Tibial nerve (tissue), 4 donors: ENCODE data around the gene FAM227B. TPM values are rescaled to one million over a fixed set of nuclear protein-coding genes. Genes with fewer than 3 reads are reported as not detected.

ENCODE experiments used
- DNase-seq, 2 donors: peaks; one replicate each; pipeline ENCODE4 v3.0.0-alpha.2; 2019; ENCODE audit warnings: low spot score in 2 of 2
- H3K27ac ChIP-seq, 4 donors: fragments of 200-600 bp; sonication (generic) in 3 of 4; one replicate each; pipeline ENCODE4 v1.5.1; 2017 to 2019; ENCODE audit warnings: mild to moderate bottlenecking in 1 of 4
- H3K27me3 ChIP-seq, 2 donors: fragments of 200-600 bp; sonication (generic) in 1 of 2; one replicate each; pipeline versions ENCODE4 v1.5.1 to v1.6.0; 2017 to 2019
- H3K36me3 ChIP-seq, 3 donors: fragments of 200-600 bp; sonication (generic); one replicate each; pipeline ENCODE4 v1.5.1; 2018 to 2019
- H3K4me1 ChIP-seq, 4 donors: fragments of 200-600 bp; sonication (generic) in 3 of 4; one replicate each; pipeline ENCODE4 v1.5.1; 2017 to 2019
- H3K4me3 ChIP-seq, 4 donors: fragments of 200-600 bp; sonication (generic) in 3 of 4; one replicate each; pipeline ENCODE4 v1.5.1; 2017 to 2019; ENCODE audit warnings: mild to moderate bottlenecking in 1 of 4, moderate library complexity in 1 of 4
- H3K9me3 ChIP-seq, 4 donors: fragments of 200-600 bp; sonication (generic) in 3 of 4; one replicate each; pipeline ENCODE4 v1.5.1; 2017 to 2019
- CTCF ChIP-seq, 5 experiments: fragments of 200-600 bp in 3 of 5; fragments of 450-650 bp in 2 of 5; sonication (generic) in 3 of 5; IDR thresholded peaks; one replicate each; pipeline ENCODE4 v1.5.1; 2016 to 2019; ENCODE audit warnings: antibody characterized with exemption in 5 of 5, mild to moderate bottlenecking in 3 of 5, moderate library complexity in 2 of 5
- EP300 ChIP-seq, 2 donors: sonication (generic); formaldehyde crosslinking; IDR thresholded peaks; one replicate each; pipeline ENCODE4 v1.6.1; 2017; ENCODE audit warnings: antibody characterized with exemption in 2 of 2, mild to moderate bottlenecking in 1 of 2
- POLR2A ChIP-seq, 2 donors: fragments of 450-650 bp; IDR thresholded peaks; one replicate each; pipeline ENCODE4 v1.6.1; 2017; ENCODE audit warnings: antibody characterized with exemption in 2 of 2, mild to moderate bottlenecking in 2 of 2, moderate library complexity in 2 of 2
- WGBS, 2 donors: methylation state at CpG; one replicate each; pipeline ENCODE4 v1.1.5; 2018; 5-methylcytosine and 5-hydroxymethylcytosine counted together
- total RNA-seq, 4 donors: library from RNA; depleted of rRNA; stranded (reverse); fragments of >200 nt; gene quantifications; one replicate each; pipeline ENCODE4 v1.1.0, GENCODE V29; 2016

FAM227B gene
- total RNA-seq, 4 donors from 2014 or later = 2.1 to 14.2 (median 7.7) TPM

GRCh38 chr15:49439678-49440395, 180.8 kb downstream of the FAM227B start:
- Histone ChIP-seq H3K27ac (peak overlapping the region; percentile 43 to 89 (median 58)), H3K4me1 (peaks cover 0 to 92% (median 33%) of the 10 kb centered on the region in 4 donors), H3K36me3 (no peaks in the 10 kb centered on the region), H3K27me3 (no peaks in the 10 kb centered on the region), H3K4me3 (no peak overlapping the region), H3K9me3 (no peaks in the 10 kb centered on the region)
- DNase-seq = no peak
- 67% methylated on average over 5 of the region's 5 CpGs for WGBS, 2 donors
- TF ChIP-seq CTCF (IDR thresholded peaks at IDR 0.05) (no peak), EP300 (IDR thresholded peaks at IDR 0.05) (no peak), POLR2A (IDR thresholded peaks at IDR 0.05) (no peak)

- DNase-seq = peak in 1 of 2 donors; percentile 14
- Histone ChIP-seq H3K4me3 (no peak overlapping the region), H3K9me3 (no peaks in the 10 kb centered on the region), H3K27ac (peak overlapping the region; percentile 43 to 89 (median 58)), H3K4me1 (peaks cover 0 to 93% (median 31%) of the 10 kb centered on the region in 4 donors), H3K36me3 (no peaks in the 10 kb centered on the region), H3K27me3 (no peaks in the 10 kb centered on the region)
- 20% methylated on average over 6 of the region's 6 CpGs for WGBS, 2 donors
- TF ChIP-seq CTCF (IDR thresholded peaks at IDR 0.05) (no peak), EP300 (IDR thresholded peaks at IDR 0.05) (no peak)
Measured at GRCh38 chr15:49438962-49439631, 181.5 kb downstream of the FAM227B start.

GRCh38 chr15:49436751-49437150, 183.9 kb downstream of the FAM227B start:
- no peaks in the 10 kb centered on the region for H3K9me3 ChIP-seq
- peaks cover 0 to 94% (median 23%) of the 10 kb centered on the region in 4 donors for H3K4me1 ChIP-seq
- no peak for DNase-seq
- TF ChIP-seq POLR2A (IDR thresholded peaks at IDR 0.05) (no peak), CTCF (IDR thresholded peaks at IDR 0.05) (no peak), EP300 (IDR thresholded peaks at IDR 0.05) (no peak)
- H3K4me3 ChIP-seq = no peak overlapping the region
- 48 to 60% methylated on average over 2 of the region's 2 CpGs for WGBS, 2 donors
- H3K27me3 ChIP-seq = no peaks in the 10 kb centered on the region
- H3K27ac ChIP-seq = peak overlapping the region in 2 of 4 donors; percentile 65 to 89
- no peaks in the 10 kb centered on the region for H3K36me3 ChIP-seq

- 81 to 93% methylated on average over 1 of the region's 1 CpG for WGBS, 2 donors
- Histone ChIP-seq H3K27ac (peak overlapping the region in 1 of 4 donors; percentile 15), H3K4me3 (no peak overlapping the region), H3K9me3 (no peaks in the 10 kb centered on the region), H3K36me3 (no peaks in the 10 kb centered on the region), H3K4me1 (peaks cover 0 to 91% (median 19%) of the 10 kb centered on the region in 4 donors), H3K27me3 (no peaks in the 10 kb centered on the region)
- no peak for DNase-seq
- TF ChIP-seq POLR2A (IDR thresholded peaks at IDR 0.05) = no peak
- TF ChIP-seq EP300 (IDR thresholded peaks at IDR 0.05) = no peak
- no peak for TF ChIP-seq CTCF (IDR thresholded peaks at IDR 0.05)
Measured at GRCh38 chr15:49435174-49435573, 185.4 kb downstream of the FAM227B start.

- Histone ChIP-seq H3K4me3 (peak overlapping the region in 2 of 4 donors; percentile 0 to 15), H3K36me3 (no peaks in the 10 kb centered on the region), H3K9me3 (no peaks in the 10 kb centered on the region), H3K27me3 (no peaks in the 10 kb centered on the region), H3K27ac (peak overlapping the region in 3 of 4 donors; percentile 17 to 86 (median 76)), H3K4me1 (peaks cover 0 to 63% (median 0%) of the 10 kb centered on the region in 4 donors)
- 80 to 88% methylated on average over 1 of the region's 1 CpG for WGBS, 2 donors
- TF ChIP-seq EP300 (IDR thresholded peaks at IDR 0.05) (no peak), POLR2A (IDR thresholded peaks at IDR 0.05) (no peak), CTCF (IDR thresholded peaks at IDR 0.05) (no peak)
- DNase-seq = no peak
Measured at GRCh38 chr15:49430046-49430445, 190.6 kb downstream of the FAM227B start.
